ENCODE measurements around the gene TRPM2. TPM values are rescaled to one million over a fixed set of nuclear protein-coding genes. Genes with fewer than 3 reads are reported as not detected.
"Not testable (repeated sequence)": the region's sequence is repeated elsewhere in the genome, so short reads cannot be mapped to it uniquely, and the experiment has no call there.

The TRPM2 gene
- polyA plus RNA-seq, 1 donor = 2.2 TPM

DNA sequence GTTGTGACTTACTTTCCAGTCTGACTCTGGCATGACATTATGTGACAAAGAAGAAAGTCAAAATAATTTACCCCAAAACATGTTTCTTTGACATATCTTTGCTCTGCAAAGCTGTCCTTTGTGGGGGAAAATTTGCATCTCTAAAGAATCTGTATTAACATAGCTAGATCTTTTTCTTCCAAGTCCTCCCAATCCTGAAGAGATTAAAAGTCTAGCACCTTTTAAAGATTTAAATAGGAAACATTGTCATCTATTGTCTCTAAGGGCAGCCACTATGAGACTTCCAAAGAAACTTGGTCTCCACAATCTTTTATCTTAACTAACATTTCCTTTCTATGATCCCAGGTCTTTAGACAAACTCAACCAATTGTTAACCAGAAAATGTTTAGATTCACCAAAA, 117.9 kb downstream of the TRPM2 start:
- no peak for DNase-seq
- no peaks in the 10 kb centered on the region for H3K4me1 ChIP-seq (ENCODE audit: control insufficient read depth, insufficient read depth, low read length)

DNA sequence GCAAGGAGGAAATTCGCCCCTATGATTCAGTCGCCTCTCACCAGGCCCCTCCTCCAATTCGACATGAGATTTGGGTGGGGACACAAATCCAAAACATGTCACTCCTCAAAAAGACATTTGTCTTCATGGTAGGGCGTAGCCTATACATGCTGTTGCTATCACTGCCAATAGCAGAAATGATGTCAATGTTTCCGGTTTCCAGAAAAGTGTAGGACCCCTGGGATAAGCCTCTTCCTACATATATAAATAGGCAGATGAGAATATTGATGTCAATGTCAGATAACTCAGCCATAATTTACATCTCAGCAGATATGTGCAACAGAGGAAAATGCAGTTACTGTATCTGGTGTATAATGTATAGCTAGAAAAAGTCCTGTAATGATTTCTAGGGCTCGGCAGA, 118.6 kb downstream of the TRPM2 start:
- no peaks in the 10 kb centered on the region for H3K36me3 ChIP-seq (ENCODE audit: control insufficient read depth, insufficient read depth, low read length)
- H3K27ac ChIP-seq (ENCODE audit: low read length) = no peak overlapping the region
- H3K4me1 ChIP-seq (ENCODE audit: control insufficient read depth, insufficient read depth, low read length) = no peaks in the 10 kb centered on the region
- DNase-seq = no peak
- H3K4me3 ChIP-seq (ENCODE audit: low read length) = no peak overlapping the region
- no peaks in the 10 kb centered on the region for H3K9me3 ChIP-seq (ENCODE audit: control insufficient read depth, low read depth, low read length)
- no peaks in the 10 kb centered on the region for H3K27me3 ChIP-seq (ENCODE audit: control insufficient read depth, insufficient read depth, low read length)
- no CpG with 5 or more reads among the region's 6 CpGs for WGBS (ENCODE audit: insufficient coverage, low lambda C conversion rate)

More for the DNA sequence above, 117.9 kb downstream of the TRPM2 start:
- H3K4me3 ChIP-seq (ENCODE audit: low read length) = no peak overlapping the region
- no peaks in the 10 kb centered on the region for H3K36me3 ChIP-seq (ENCODE audit: control insufficient read depth, insufficient read depth, low read length)
- H3K27ac ChIP-seq (ENCODE audit: low read length) = no peak overlapping the region
- H3K27me3 ChIP-seq (ENCODE audit: control insufficient read depth, insufficient read depth, low read length) = no peaks in the 10 kb centered on the region
- H3K9me3 ChIP-seq (ENCODE audit: control insufficient read depth, low read depth, low read length) = no peaks in the 10 kb centered on the region

DNA sequence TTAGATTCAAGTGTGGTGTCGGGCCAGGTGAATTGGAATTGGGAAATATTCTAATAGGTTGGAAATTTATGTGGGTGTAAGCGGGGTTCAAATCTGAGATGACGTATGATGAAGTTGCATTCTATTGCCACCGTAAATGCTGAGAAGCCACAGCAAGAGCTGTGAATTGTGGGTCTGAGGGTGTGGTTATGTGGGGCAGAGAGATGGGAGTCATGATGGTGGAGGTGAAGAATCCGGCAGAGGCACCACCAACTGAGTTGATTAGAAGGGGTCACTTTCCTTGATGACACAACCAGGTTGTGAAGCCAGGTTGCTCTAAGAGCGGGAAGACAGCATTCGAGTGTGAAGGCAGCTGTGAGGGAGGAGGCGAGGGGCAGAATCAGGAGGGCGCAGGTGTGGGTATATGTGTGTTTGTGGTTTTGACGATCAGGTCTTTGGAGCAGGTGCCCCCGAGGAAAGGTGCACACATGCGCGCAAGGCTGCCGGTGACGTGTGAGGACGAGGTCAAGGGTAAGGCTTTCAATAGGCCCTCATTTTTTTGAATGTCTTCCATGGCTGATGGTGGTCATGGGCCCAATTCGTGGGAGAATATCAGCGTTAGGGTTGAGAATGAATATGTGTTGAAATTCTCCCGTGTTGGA, 120.6 kb downstream of the TRPM2 start:
- H3K27me3 ChIP-seq (ENCODE audit: control insufficient read depth, insufficient read depth, low read length) = no peaks in the 10 kb centered on the region
- no peaks in the 10 kb centered on the region for H3K4me1 ChIP-seq (ENCODE audit: control insufficient read depth, insufficient read depth, low read length)
- no peak overlapping the region for H3K4me3 ChIP-seq (ENCODE audit: low read length)
- peaks cover 2% of the 10 kb centered on the region for H3K9me3 ChIP-seq (ENCODE audit: control insufficient read depth, low read depth, low read length)
- 83% methylated on average over 1 of the region's 19 CpGs for WGBS (ENCODE audit: insufficient coverage, low lambda C conversion rate)
- no peak overlapping the region for H3K27ac ChIP-seq (ENCODE audit: low read length)
- no peak for DNase-seq
- no peaks in the 10 kb centered on the region for H3K36me3 ChIP-seq (ENCODE audit: control insufficient read depth, insufficient read depth, low read length)

DNA sequence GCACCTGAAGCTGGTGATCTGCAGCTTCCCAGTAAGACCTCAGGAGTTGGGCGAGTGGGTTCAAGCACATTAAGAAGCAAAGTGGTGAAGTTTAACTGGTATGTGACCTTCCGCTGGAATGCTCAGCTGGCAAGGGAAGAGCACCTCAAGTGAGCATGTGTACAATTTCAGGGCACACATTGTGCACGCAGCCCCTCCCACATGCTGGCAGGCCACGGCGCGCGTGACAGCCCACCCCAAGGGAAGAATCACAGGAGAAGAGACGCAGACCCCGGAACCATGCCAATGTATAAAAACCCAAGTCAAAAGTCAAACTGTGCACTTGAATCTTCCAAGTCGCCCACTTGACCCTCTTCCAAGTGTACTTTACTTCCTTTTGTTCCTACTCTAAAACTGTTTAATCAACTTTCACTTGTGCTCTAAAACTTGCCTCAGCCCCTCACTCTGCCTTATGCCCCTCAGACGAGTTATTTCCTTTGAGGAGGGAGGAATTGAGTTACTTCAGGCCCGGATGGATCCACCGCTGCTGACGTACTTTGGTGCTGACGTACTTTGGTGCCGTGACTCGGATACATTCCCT, 121.9 kb downstream of the TRPM2 start:
- no CpG with 5 or more reads among the region's 17 CpGs for WGBS (ENCODE audit: insufficient coverage, low lambda C conversion rate)
- Histone ChIP-seq H3K27ac (ENCODE audit: low read length) (no peak overlapping the region), H3K27me3 (ENCODE audit: control insufficient read depth, insufficient read depth, low read length) (no peaks in the 10 kb centered on the region), H3K9me3 (ENCODE audit: control insufficient read depth, low read depth, low read length) (peaks cover 2% of the 10 kb centered on the region), H3K36me3 (ENCODE audit: control insufficient read depth, insufficient read depth, low read length) (no peaks in the 10 kb centered on the region), H3K4me1 (ENCODE audit: control insufficient read depth, insufficient read depth, low read length) (no peaks in the 10 kb centered on the region), H3K4me3 (ENCODE audit: low read length) (no peak overlapping the region)
- DNase-seq = no peak

DNA sequence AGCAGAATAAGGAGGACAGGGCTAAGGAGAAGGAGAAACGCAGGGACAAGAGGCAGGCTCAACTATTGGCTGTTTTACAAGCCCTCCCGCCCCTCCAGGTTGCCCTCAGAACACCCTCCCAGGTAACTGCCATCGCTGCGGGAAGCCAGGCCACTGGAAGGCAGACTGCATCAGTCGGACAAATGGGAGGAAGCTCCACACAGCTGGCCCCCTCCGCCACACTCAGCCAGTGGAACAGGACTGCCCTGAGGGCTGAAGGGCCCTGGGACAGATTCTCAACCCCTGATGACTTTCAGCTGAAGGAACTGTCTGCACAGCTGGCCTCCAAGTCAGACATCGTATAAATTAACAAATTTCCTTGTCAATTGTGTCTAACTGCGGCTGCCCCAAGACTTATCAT, 123.7 kb downstream of the TRPM2 start:
- no peaks in the 10 kb centered on the region for H3K36me3 ChIP-seq (ENCODE audit: control insufficient read depth, insufficient read depth, low read length)
- WGBS (ENCODE audit: insufficient coverage, low lambda C conversion rate) = no CpG with 5 or more reads among the region's 8 CpGs
- H3K4me1 ChIP-seq (ENCODE audit: control insufficient read depth, insufficient read depth, low read length) = no peaks in the 10 kb centered on the region
- no peak overlapping the region for H3K27ac ChIP-seq (ENCODE audit: low read length)
- no peak overlapping the region for H3K4me3 ChIP-seq (ENCODE audit: low read length)
- peaks cover 2% of the 10 kb centered on the region for H3K9me3 ChIP-seq (ENCODE audit: control insufficient read depth, low read depth, low read length)
- H3K27me3 ChIP-seq (ENCODE audit: control insufficient read depth, insufficient read depth, low read length) = no peaks in the 10 kb centered on the region
- no peak for DNase-seq

DNA sequence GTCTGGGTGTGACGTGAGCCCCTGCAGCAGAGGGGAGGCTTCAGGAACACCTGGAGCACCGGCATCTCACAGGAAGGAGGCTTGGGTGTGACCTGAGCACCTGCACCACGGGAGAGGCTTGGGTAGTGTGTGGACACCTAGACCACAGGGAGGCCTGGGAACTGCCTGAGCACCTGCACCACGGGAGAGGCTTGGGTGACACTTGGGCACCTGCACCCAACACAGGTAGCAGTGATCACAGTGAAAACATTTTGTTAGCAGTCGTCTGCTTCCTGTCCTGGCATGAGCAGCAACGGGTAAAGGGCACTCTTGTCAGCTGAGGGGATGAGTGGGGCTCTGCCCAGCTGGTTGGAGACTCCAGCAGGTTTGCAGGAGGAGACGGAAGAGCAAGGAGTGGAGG, 124.3 kb downstream of the TRPM2 start:
- no peaks in the 10 kb centered on the region for H3K36me3 ChIP-seq (ENCODE audit: control insufficient read depth, insufficient read depth, low read length)
- H3K27me3 ChIP-seq (ENCODE audit: control insufficient read depth, insufficient read depth, low read length) = no peaks in the 10 kb centered on the region
- no peak overlapping the region for H3K27ac ChIP-seq (ENCODE audit: low read length)
- H3K4me1 ChIP-seq (ENCODE audit: control insufficient read depth, insufficient read depth, low read length) = peaks cover 3% of the 10 kb centered on the region
- 83% methylated on average over 1 of the region's 7 CpGs for WGBS (ENCODE audit: insufficient coverage, low lambda C conversion rate)
- H3K4me3 ChIP-seq (ENCODE audit: low read length) = no peak overlapping the region
- no peak for DNase-seq
- peaks cover 2% of the 10 kb centered on the region for H3K9me3 ChIP-seq (ENCODE audit: control insufficient read depth, low read depth, low read length)

DNA sequence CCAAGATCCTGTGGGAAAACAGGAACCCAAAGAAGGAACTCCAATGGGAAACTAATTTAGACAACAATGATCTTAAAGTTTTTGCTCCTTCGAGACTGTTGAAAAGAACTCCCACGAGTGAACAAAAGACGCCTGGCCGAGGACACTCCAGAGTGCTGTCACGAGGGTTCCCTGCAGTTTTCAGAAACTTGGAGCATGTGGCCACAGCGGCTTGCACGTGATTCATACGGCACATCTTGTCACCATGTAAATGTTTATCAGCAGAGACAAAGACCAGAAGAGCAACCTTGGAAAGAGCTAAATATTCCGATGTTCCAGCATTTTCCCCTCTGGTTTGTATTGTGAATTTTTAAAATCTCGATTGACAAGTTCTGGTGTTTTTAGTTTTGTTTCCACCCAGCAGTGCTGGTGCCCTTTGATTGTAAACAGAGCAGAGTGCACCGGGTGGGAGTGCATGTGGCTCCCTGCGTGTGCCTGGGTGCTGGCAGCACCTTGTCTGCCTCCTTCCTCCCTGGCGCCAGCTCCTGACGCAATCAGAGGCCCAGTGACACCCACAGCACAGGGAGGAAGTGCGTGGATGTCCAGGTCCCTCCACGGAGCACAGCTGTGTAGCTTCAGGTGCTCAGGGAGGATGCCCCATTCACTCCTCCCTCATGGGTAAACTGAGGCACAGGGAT, 124.8 kb downstream of the TRPM2 start:
- DNase-seq = no peak
- no peak overlapping the region for H3K4me3 ChIP-seq (ENCODE audit: low read length)
- no peaks in the 10 kb centered on the region for H3K36me3 ChIP-seq (ENCODE audit: control insufficient read depth, insufficient read depth, low read length)
- peaks cover 3% of the 10 kb centered on the region for H3K4me1 ChIP-seq (ENCODE audit: control insufficient read depth, insufficient read depth, low read length)
- H3K27ac ChIP-seq (ENCODE audit: low read length) = no peak overlapping the region
- no peaks in the 10 kb centered on the region for H3K27me3 ChIP-seq (ENCODE audit: control insufficient read depth, insufficient read depth, low read length)
- WGBS (ENCODE audit: insufficient coverage, low lambda C conversion rate) = no CpG with 5 or more reads among the region's 16 CpGs
- peaks cover 2% of the 10 kb centered on the region for H3K9me3 ChIP-seq (ENCODE audit: control insufficient read depth, low read depth, low read length)

DNA sequence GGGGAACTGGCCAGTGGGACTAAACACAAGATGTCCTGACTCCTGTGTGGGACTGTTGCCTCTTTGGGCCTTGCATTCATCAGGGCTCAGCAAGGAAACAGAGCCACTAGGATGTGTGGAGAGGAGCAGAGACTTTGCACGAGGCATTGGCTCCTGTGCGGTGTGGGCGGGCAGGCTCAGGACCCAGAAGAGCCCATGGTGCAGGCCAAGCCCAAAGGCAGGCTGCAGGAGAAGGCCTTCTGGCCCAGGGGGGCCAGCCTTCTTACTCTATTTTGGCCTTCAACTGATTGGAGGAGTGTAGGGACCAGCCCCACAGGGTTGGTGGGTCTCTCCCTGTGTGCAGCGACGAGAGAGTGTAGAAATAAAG, 125.4 kb downstream of the TRPM2 start:
- H3K27me3 ChIP-seq (ENCODE audit: control insufficient read depth, insufficient read depth, low read length) = no peaks in the 10 kb centered on the region
- peaks cover 3% of the 10 kb centered on the region for H3K4me1 ChIP-seq (ENCODE audit: control insufficient read depth, insufficient read depth, low read length)
- H3K27ac ChIP-seq (ENCODE audit: low read length) = no peak overlapping the region
- peaks cover 2% of the 10 kb centered on the region for H3K9me3 ChIP-seq (ENCODE audit: control insufficient read depth, low read depth, low read length)
- H3K4me3 ChIP-seq (ENCODE audit: low read length) = no peak overlapping the region
- WGBS (ENCODE audit: insufficient coverage, low lambda C conversion rate) = no CpG with 5 or more reads among the region's 5 CpGs
- no peak for DNase-seq
- no peaks in the 10 kb centered on the region for H3K36me3 ChIP-seq (ENCODE audit: control insufficient read depth, insufficient read depth, low read length)

DNA sequence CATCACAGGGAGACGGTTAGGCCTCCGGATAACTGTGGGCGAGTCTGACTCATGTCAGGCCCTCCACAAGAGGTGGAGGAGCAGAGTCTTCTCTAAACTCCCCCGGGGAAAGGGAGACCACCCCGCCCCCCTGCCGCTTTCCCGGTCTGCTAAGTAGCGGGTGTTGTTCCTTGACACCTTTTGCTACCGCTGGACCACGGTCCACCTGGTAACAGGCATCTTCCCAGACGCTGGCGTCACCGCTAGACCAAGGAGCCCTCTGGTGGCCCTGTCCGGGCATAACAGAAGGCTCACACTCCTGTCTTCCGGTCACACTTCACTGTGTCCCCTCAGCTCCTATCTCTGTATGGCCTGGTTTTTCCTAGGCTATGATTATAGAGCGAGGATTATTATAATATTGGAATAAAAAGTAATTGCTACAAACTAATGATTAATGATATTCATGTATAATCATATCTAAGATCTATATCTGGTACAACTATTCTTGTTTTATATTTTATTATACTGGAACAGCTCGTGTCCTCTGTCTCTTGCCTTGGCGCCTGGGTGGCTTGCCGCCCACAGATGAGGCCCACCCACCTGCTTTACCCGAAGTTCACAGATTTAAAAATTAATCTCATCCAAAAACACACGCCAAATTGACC, 126.3 kb downstream of the TRPM2 start:
- DNase-seq; H3K9me3 ChIP-seq (ENCODE audit: control insufficient read depth, low read depth, low read length); H3K4me1 ChIP-seq (ENCODE audit: control insufficient read depth, insufficient read depth, low read length); H3K36me3 ChIP-seq (ENCODE audit: control insufficient read depth, insufficient read depth, low read length); H3K27me3 ChIP-seq (ENCODE audit: control insufficient read depth, insufficient read depth, low read length); H3K27ac ChIP-seq (ENCODE audit: low read length); H3K4me3 ChIP-seq (ENCODE audit: low read length): not testable (repeated sequence)
- WGBS (ENCODE audit: insufficient coverage, low lambda C conversion rate) = 100% methylated on average over 1 of the region's 21 CpGs

DNA sequence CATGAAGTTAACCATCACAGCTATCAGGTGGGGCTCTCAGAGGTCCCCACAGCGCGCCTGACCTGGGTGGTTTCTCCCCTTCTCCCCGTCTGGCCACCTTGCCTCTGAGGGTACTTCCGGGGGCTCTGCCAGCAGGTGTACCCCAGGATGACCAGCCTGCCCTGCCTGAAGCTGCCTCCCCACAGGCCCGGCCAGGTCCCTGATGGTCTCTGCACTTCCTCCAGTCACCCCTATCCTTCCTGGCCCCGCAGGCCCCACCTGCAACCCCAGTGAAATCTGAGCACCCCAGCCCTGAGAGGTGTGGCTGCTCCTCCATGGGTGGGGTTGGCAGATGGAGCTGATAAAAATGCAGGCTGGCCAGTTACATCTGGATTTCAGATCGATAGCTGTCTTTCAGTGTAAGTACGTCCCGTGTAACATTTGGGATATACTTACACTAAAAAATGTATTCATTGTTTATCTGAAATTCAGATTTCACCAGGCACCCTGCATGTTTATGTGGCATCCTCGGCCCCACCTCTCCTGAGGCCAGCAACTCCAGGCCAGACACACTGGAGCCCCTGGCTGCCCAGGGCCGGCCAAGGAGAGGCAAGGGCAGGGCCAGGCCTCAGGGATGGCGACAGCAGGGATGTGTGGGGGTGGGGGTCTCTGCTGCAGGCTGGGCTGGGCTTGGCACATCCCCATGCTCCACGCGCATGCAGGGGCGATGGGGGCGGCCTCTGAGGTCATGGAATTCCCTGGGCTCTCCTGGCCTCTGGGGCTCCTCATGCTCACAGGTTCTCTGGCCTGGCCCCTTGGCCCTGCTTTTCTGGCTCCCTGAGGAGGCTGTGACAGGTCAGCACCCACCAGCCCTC, 127.0 kb downstream of the TRPM2 start:
- no peaks in the 10 kb centered on the region for H3K36me3 ChIP-seq (ENCODE audit: control insufficient read depth, insufficient read depth, low read length)
- H3K27me3 ChIP-seq (ENCODE audit: control insufficient read depth, insufficient read depth, low read length) = no peaks in the 10 kb centered on the region
- H3K9me3 ChIP-seq (ENCODE audit: control insufficient read depth, low read depth, low read length) = peaks cover 2% of the 10 kb centered on the region
- H3K27ac ChIP-seq (ENCODE audit: low read length) = no peak overlapping the region
- H3K4me1 ChIP-seq (ENCODE audit: control insufficient read depth, insufficient read depth, low read length) = peaks cover 3% of the 10 kb centered on the region
- no peak overlapping the region for H3K4me3 ChIP-seq (ENCODE audit: low read length)
- WGBS (ENCODE audit: insufficient coverage, low lambda C conversion rate) = no CpG with 5 or more reads among the region's 16 CpGs
- no peak for DNase-seq

Data from large intestine (tissue), 3 donors.